HG03575 (cell line): Measurements from ENCODE around the gene C18orf32.
"Not testable (repeated sequence)": the region's sequence is repeated elsewhere in the genome, so short reads cannot be mapped to it uniquely, and the experiment has no call there.

Source experiments
- ATAC-seq: cut with Tn5 transposase; IDR thresholded peaks from one replicate; pipeline ENCODE4 v1.9.1; 2021; ENCODE audit not compliant: unreplicated experiment, insufficient number of reproducible peaks, low FRiP score; ENCODE audit errors: extremely low read depth

Gene C18orf32

GRCh38 chr18:49476664-49477411, 10.2 kb downstream of the C18orf32 start:
- ATAC-seq, result no peak

GRCh38 chr18:49474935-49475334, 12.1 kb downstream of the C18orf32 start:
- ATAC-seq, result not testable (repeated sequence)

GRCh38 chr18:49473721-49474120, 13.3 kb downstream of the C18orf32 start:
- no peak for ATAC-seq

GRCh38 chr18:49472459-49472858, 14.6 kb downstream of the C18orf32 start:
- ATAC-seq, result no peak

- ATAC-seq, result no peak
These were observed 15.5 kb downstream of the C18orf32 start for GRCh38 chr18:49471532-49471931.

- ATAC-seq, result no peak
These were observed 19.4 kb downstream of the C18orf32 start for GRCh38 chr18:49467599-49467998.

GRCh38 chr18:49467019-49467563, 19.9 kb downstream of the C18orf32 start:
- no peak for ATAC-seq

GRCh38 chr18:49464718-49465598, 22.1 kb downstream of the C18orf32 start:
- no peak for ATAC-seq

GRCh38 chr18:49461602-49461977, 25.4 kb downstream of the C18orf32 start:
- no peak for ATAC-seq

GRCh38 chr18:49460976-49461601, 25.9 kb downstream of the C18orf32 start:
- no peak for ATAC-seq

- ATAC-seq, result no peak
These were observed 27.4 kb downstream of the C18orf32 start for GRCh38 chr18:49459404-49460171.

- no peak for ATAC-seq
These were observed 29.4 kb downstream of the C18orf32 start for GRCh38 chr18:49457616-49458015.

- ATAC-seq, result no peak
These were observed 30.2 kb downstream of the C18orf32 start for GRCh38 chr18:49456794-49457193.

- ATAC-seq, result not testable (repeated sequence)
These were observed 34.5 kb downstream of the C18orf32 start for GRCh38 chr18:49452534-49452933.

- ATAC-seq, result no peak
These were observed 39.0 kb downstream of the C18orf32 start for GRCh38 chr18:49447810-49448745.

GRCh38 chr18:49446481-49446880, 40.6 kb downstream of the C18orf32 start:
- no peak for ATAC-seq

- no peak for ATAC-seq
These were observed 42.5 kb downstream of the C18orf32 start for GRCh38 chr18:49444581-49444980.

GRCh38 chr18:49443837-49444236, 43.2 kb downstream of the C18orf32 start:
- no peak for ATAC-seq
